HG03139 (cell line): Measurements from ENCODE around the gene MYO5B.

ENCODE experiments used
- ATAC-seq: cut with Tn5 transposase; IDR thresholded peaks from one replicate; pipeline ENCODE4 v1.9.1; 2021; ENCODE audit not compliant: unreplicated experiment

MYO5B gene

GRCh38 chr18:49931760-49932159, 263.2 kb downstream of the MYO5B start:
- ATAC-seq = no peak

- ATAC-seq = no peak
These were observed 263.8 kb downstream of the MYO5B start for GRCh38 chr18:49931179-49931578.

DNA sequence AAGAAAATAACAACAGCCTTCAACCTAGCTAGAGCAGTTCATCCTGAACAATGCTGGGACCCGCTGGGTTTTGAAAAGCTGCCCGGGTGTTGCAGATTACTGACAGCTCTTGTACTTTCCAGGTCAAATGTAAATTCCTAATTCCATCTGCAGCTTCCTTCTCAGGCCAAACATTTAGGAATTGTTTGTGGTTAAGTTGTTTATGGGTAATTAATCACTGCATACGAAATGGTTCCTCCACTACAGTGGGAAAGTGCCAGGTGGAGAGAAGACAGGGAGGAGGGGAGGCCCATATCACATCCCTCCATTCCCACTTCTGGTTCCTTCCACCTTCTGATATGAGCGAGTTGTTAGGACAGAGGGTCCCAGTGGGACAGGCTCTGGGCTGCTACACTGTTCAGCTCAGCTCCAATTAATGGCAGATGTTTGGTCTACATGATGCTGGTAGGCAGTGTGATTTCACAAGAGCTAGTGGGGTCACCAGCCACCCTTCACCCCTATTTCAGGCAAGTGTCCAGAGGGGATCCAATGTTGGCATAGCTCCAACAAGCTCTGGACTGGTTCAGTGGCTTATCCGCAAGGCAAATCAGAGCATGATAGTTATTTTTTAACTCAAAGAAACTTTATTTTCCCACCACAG, 268.7 kb downstream of the MYO5B start:
- no peak for ATAC-seq

- ATAC-seq = no peak
These were observed 270.5 kb downstream of the MYO5B start for GRCh38 chr18:49924293-49924983.

- no peak for ATAC-seq
These were observed 272.7 kb downstream of the MYO5B start for GRCh38 chr18:49922228-49922627.

DNA sequence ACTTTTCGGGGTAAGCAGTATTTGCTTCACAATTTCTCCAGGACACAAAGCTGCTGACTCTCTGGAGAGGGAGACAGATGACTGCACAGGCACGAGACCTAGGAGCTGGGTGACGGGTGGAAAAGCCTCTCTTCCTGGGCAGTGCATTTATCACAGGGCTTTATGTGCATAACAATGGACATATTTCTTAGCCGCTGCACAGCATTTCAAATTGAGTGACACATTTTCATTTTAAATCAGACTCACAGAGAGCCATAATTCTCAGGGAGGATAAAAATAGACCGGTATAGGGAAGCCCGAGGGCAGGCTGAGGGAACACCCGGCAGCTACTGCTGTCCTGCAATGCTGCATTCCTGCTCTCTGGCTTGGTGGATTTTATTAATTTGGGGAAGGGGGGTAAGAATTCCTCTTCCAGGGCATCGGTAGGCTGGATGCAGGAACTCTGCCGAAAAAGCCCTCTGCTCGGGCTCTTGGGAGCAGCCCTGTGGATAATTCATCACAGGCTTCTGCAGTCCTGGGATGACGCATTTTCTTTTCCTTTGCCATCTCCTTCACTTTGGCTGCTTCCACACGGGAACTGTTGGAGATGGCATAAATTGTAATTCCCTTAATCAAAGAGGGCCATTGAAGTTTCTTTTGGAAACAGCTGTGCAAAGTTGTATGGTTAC, 273.5 kb downstream of the MYO5B start:
- no peak for ATAC-seq

DNA sequence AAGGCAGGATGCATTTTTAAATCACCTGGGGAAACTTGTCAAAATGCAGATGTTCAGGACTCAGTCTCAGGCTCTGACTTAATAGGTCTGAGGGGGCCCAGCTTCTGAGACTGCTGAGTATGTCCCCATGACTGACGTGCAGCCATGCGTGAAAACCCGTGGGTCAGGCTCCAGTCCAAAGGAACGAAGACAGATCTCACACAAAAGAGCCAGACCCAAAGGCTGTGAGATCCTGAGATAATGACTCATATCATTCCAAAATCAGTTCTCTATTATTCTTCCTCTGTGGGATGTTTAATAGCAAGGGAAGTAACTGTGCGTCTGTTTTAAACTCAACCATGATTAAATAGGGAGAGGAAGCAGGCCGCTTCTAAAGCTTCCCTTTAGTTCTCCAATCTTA, 274.2 kb downstream of the MYO5B start:
- ATAC-seq = no peak

GRCh38 chr18:49917742-49918141, 277.2 kb downstream of the MYO5B start:
- no peak for ATAC-seq

- no peak for ATAC-seq
These were observed 279.6 kb downstream of the MYO5B start for GRCh38 chr18:49915352-49915751.

GRCh38 chr18:49913221-49913620, 281.7 kb downstream of the MYO5B start:
- ATAC-seq = no peak

DNA sequence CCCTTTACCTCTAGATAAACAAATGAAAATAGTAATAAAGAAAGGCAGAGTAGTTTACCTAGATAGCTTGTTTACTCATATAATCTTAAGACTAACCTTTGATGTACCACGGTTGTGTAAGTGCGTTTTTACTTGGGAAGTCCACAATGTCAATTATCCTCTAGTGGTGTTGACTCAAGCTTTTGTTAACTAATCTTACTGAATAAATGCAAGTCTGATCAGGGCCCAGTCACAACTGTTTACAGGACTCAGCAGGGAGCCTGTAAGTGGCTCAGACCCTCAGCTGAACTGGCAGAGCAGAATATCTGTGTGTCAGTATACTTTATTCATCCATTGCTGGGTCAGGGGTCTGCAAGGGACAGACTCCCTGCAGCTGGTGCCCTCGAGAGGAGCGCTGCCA, 283.5 kb downstream of the MYO5B start:
- ATAC-seq = no peak

DNA sequence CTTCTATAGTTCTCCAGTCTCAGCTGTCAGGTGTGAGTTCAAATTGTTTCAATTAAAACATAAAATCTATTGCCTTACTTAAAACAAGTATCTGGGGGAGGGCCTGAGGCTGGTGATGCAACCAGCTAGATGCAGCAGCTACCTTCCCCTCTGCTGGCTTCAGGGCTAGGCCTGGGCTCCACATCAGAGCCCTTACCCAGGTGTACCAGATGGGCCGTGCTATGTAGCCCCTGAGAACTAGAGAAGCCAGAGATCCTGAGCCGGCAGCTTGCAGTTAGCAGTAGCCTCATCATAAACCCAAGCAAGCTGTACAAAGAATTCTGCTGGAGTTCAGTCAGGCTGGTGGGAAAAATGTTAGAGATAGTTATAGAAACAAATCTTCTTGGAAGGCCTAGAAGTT, 284.0 kb downstream of the MYO5B start:
- no peak for ATAC-seq

- no peak for ATAC-seq
These were observed 284.9 kb downstream of the MYO5B start for GRCh38 chr18:49910019-49910418.

GRCh38 chr18:49907346-49907929, 287.5 kb downstream of the MYO5B start:
- no peak for ATAC-seq

DNA sequence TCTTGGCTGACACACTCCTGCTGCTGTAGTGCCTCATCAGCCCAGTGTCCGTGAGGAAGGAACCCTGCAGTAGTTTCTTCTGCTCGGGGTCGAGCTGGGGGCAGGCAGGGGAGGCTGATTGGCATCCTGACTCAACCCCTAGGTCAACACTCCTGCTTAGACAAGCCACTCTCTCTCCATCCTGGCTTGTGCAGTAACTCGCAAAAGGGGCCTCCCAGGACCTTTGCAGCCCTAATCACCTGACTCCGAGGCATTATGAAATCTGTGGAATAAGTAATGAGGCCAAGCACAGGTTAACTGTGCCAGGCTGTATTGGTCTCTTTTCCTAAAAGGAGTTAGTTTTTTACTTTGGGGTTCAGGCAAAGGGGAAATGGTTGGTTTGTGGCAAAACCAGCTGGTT, 289.2 kb downstream of the MYO5B start:
- ATAC-seq = no peak

DNA sequence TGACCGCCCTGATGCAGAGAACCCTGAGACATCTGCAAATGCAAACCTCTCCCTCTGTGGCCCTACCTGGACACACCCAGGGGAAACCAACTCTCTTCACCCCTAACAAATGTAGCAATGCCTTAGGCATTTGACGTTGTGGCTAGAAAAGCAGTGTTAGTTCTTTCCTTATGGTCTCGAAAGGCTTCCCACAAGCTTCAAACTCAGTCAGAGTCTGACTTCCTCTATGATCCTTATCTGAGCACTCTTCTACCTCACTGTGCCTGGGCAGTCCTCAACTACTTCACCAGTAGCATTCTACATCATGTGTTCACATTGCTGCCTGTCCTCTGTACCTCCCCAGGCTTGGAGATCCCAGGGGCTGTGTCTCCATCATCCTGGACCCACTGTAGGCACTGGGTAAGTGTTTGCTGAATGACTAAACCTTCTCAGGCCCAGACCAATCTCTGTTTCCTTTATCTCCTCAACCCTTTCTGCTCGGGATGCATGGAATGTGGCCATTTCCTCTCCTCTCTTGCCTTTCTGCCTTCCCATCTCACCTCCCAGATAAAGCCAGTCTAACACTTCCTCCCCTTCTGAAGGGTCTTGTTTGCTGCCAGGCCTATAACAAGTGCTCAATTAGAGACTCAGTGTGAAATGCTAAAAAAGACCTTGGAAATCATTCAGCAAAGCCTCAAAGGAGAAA, 289.9 kb downstream of the MYO5B start:
- no peak for ATAC-seq

DNA sequence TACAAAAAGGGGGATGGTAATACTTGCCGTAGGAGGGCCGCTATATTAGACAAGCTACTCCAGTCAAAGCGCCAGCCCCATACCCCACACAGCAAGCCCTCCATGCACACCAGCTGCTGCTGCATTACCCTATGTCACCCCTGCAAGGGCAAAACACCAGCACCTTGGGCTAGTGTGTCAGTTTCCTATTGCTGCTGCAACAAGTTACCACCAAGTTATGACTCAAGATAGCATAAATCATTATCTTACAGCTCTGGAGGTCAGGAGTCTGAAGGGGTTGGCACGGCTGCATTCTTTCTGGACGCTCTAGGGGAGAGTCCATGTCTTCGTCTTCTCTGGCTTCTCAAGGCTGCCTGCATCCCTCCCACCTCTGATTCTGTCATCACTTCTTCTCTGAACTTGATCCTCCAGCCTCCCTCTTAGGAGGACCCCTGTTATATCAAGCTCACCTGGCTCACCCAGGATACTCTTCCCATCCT, 293.0 kb downstream of the MYO5B start:
- no peak for ATAC-seq

DNA sequence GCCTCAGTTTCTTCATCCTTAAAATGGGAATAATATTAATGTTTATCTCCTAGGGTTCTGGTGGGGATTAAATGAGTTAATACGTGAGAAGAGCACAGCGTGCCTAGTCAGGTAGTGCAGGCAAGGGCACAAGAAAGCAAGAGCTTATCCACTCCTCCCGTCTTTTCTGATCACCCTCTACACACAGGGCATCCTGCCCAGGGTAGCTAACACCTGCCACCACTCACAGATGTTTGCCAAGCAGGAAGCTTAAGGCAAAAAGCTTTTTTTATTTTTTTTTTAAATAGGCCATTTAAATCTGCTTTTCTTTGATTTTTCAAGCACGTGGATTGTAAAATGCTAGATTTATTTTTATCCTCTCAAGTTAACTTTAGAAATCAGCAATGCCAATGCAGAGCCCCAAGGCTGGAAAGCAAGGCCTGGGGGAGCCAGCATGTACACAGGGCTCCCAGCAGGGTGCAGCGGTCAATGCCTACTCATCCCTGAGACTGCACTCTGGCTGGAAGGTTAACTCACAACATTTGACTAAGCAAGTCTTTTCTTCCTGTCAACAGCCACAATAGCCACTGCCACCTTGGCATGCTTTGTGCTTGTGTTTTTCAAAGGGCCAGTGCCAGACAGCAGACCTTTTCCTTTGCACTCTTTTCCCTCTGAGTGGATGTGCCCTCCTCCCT, 295.2 kb downstream of the MYO5B start:
- no peak for ATAC-seq

DNA sequence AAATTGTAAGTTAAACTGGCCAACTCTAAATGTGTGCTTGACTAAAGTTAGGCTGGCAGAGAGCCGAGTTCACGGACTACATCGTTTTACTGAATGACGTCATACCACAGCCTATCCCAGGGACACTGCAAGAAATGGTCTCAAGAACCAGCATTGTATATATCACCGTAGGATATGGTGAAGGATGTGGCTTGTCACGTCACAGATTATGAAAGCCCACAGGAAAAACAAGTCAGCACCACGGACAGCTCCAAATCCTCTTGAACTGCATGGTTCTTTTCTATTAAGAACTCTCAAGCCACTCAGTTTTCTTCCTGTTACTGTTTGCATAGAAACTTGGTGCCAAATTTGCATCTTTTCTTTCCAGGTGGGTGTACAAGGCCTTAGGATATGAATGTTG, 296.5 kb downstream of the MYO5B start:
- no peak for ATAC-seq

DNA sequence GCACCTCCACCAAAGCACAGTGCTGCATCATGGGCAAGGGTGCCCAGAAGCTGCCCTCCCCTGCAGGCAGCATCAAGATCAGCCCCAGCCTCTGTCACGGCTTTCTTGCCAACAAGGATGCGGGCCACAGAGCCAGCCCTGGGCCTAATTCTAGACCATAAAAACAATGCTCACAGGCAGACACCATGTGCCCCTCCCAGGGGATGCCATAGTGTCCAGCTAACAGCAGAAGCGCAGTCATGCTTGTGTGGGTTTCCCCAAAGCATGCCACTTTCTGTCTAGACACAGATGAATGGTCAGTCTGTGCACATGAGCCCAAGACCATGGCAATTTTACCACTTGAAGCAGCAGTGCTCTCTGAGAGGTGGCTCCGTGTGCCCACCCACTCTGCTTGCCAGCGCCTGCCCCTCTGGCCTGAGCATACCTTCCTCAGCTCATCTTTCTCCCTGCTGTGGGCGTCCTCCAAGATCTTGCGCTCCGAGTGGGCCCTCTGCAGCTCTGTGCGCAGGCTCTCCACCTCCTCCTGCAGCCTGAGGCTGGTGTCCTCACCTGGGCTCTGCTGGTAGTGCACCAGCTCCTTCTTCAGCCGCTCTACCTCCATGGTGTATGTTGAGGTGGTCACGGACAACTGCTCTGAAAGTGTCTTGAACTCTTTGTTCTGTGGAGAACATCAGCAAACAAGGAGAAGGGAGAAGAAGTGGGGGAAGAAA, 300.3 kb downstream of the MYO5B start:
- no peak for ATAC-seq
